Heart right ventricle (tissue), 16 donors: Measurements from ENCODE around the gene PPP1R7. TPM values are rescaled to one million over a fixed set of nuclear protein-coding genes. Genes with fewer than 3 reads are reported as not detected.
A peak's percentile ranks its signal among the peaks of the same experiment; 100 is the strongest.

ENCODE experiments used
- ATAC-seq, 8 donors: fragments of 200-7000 bp; cut with Tn5 transposase; one replicate each; pipeline ENCODE4 v1.9.1; 2020; ENCODE audit warnings: mild to moderate bottlenecking in 8 of 8, moderate library complexity in 8 of 8, moderate number of reproducible peaks in 1 of 8
- DNase-seq, 2 donors: peaks; one replicate each; pipeline ENCODE4 v3.0.0-alpha.2; 2020
- H3K27ac ChIP-seq, 10 donors: fragments of 200-600 bp; sonication (generic) in 2 of 10; one replicate each; pipeline versions ENCODE4 v1.5.0 to v1.8.0; 2020 to 2022; ENCODE audit warnings: mild to moderate bottlenecking in 3 of 10
- H3K27me3 ChIP-seq, 7 donors: fragments of 200-600 bp; one replicate each; pipeline ENCODE4 v1.8.0; 2021 to 2022; ENCODE audit warnings: mild to moderate bottlenecking in 2 of 7
- H3K36me3 ChIP-seq, 9 donors: fragments of 200-600 bp; sonication (generic) in 1 of 9; one replicate each; pipeline versions ENCODE4 v1.5.0 to v1.8.0; 2020 to 2022; ENCODE audit warnings: mild to moderate bottlenecking in 2 of 9
- H3K4me1 ChIP-seq, 9 donors: fragments of 200-600 bp; sonication (generic) in 1 of 9; one replicate each; pipeline versions ENCODE4 v1.5.0 to v1.8.0; 2020 to 2022; ENCODE audit warnings: mild to moderate bottlenecking in 4 of 9
- H3K4me3 ChIP-seq, 10 donors: fragments of 200-600 bp; sonication (generic) in 2 of 10; one replicate each; pipeline versions ENCODE4 v1.5.0 to v1.8.0; 2020 to 2022; ENCODE audit warnings: mild to moderate bottlenecking in 7 of 10, moderate library complexity in 2 of 10
- H3K9me3 ChIP-seq, 11 donors: fragments of 200-600 bp in 10 of 11; sonication (generic) in 2 of 11; one replicate each; pipeline versions ENCODE4 v1.5.0 to v1.8.0; 2013 to 2022; ENCODE audit warnings: mild to moderate bottlenecking in 2 of 11, control low read depth in 1 of 11, moderate library complexity in 1 of 11
- WGBS, 2 donors: extraction: QIAGEN DNeasy Blood & Tissue Kit; methylation state at CpG; one replicate each; pipeline ENCODE4 v1.1.7; 2013; ENCODE audit warnings: inconsistent platforms in 1 of 2; 5-methylcytosine and 5-hydroxymethylcytosine counted together
- intact Hi-C, 10 donors: fragments of 100-400 bp; cut with DNase I; formaldehyde crosslinking; loops; one replicate each; pipeline versions ENCODE4 v1.11.1 to v1.14.2; 2022
- polyA plus RNA-seq, 2 donors: library from polyadenylated mRNA; stranded (reverse); fragments of 200-250 nt; gene quantifications; one replicate each; pipeline ENCODE4 v1.2.3, GENCODE V29; 2013
- total RNA-seq, 10 donors: library from RNA; stranded (reverse); fragmentation: NEBNext Ultra II Directional in 3 of 10; extraction: Animal tissue kit (Norgen Biotek cat#: 25700) in 3 of 10; gene quantifications; one replicate each; pipeline versions ENCODE4 v1.2.1 to v1.2.4, GENCODE V29; 2021 to 2023
- TF ChIP-seq, protein P1 (sequence below), 9 donors: fragments of 200-600 bp; sonication (generic) in 2 of 9; IDR thresholded peaks; one replicate each; pipeline versions ENCODE4 v1.5.0 to v1.8.0; 2021 to 2022; ENCODE audit warnings: antibody characterized with exemption in 9 of 9, mild to moderate bottlenecking in 5 of 9, moderate library complexity in 1 of 9
- donor health status: Arrhythmogenic right ventricular cardiomyopathy.
- donor health status: ischemic (EF 13 %, LVEDD 7.1; RV severe dilation, severe dysfunction).
- donor health status: healthy with polysubstance abuse.
- donor health status: DM: no; HTN: yes; CAD: no.
- donor health status: DM: no; HTN: no; CAD: no.
- donor health status: ischemic (EF 25% LVEDD 6.9; RV normal size, moderate dysfunction).
- donor health status: ischemic (EF 25% LVEDD 5.7; RV mildly dilated, moderate dysfunction).
- donor health status: healthy.
- donor health status: DM: yes; HTN: yes; CAD: no.
- donor health status: Ischemic cardiomyopathy.
- donor health status: ischemic (EF 35%, LVEDD 5.7; RV mildly dilated, moderate dysfunction).
- donor health status: nonischemic (EF 11% LVEDD 7.7; RV severe dilation, severe dysfunction).
- donor health status: DM: yes; HTN: yes; CAD: no.
- donor health status: PGD.
- donor health status: ischemic (EF 29% LVEDD 5.4; RV normal size, mild dysfunction).
- donor health status: nonischemic (EF 23%, LVEDD 6.1; RV moderate dilation, normal function).

The PPP1R7 gene
- total and polyA plus RNA-seq, 12 donors: 64.1 to 91.3 (median 77.3) TPM

DNA sequence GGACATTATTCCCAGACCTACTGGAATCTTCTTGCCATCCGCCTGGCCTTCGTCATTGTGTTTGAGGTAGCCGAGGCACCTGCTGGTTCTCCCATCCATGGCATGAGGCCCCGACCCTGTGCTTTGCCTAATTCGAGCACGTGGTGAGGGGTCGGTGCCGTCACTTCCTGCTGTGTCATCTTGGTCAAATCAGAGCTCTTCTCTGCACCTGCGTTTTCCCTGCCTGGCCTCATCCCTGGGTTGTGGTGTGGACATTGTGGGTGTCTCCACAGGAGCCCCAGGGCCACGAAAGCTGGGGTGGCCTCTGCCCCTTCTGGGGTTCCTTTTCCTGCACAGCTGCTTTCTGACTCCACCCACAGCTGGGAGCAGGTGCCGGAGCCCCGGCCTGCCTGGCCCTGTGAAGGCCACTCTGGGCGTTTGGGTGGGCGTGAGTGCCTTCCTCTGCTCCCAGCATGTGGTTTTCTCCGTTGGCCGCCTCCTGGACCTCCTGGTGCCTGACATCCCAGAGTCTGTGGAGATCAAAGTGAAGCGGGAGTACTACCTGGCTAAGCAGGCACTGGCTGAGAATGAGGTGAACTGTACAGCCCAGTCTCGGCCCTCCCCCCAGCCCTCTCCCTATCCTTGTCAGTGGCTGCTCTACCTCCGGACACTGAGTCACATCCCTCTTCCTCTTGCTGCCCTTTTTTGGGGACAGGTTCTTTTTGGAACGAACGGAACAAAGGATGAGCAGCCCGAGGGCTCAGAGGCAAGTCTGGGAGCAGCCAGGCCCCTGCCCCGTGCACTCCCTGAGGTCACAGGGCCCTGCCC is 73.1 kb downstream of the PPP1R7 start:
- TF ChIP-seq, protein P1, sequence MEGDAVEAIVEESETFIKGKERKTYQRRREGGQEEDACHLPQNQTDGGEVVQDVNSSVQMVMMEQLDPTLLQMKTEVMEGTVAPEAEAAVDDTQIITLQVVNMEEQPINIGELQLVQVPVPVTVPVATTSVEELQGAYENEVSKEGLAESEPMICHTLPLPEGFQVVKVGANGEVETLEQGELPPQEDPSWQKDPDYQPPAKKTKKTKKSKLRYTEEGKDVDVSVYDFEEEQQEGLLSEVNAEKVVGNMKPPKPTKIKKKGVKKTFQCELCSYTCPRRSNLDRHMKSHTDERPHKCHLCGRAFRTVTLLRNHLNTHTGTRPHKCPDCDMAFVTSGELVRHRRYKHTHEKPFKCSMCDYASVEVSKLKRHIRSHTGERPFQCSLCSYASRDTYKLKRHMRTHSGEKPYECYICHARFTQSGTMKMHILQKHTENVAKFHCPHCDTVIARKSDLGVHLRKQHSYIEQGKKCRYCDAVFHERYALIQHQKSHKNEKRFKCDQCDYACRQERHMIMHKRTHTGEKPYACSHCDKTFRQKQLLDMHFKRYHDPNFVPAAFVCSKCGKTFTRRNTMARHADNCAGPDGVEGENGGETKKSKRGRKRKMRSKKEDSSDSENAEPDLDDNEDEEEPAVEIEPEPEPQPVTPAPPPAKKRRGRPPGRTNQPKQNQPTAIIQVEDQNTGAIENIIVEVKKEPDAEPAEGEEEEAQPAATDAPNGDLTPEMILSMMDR (IDR thresholded peaks at IDR 0.05): no peak
- intact Hi-C loops: loop anchor here in 2 of 10 donors (5.0 to 10.0 kb wide), 2 partner anchors 66 to 129 kb away; no protein-coding TSS in a partner anchor
- H3K36me3 ChIP-seq: peaks cover 0 to 37% (median 17%) of the 10 kb centered on the region in 9 donors
- DNase-seq (no peak), ATAC-seq (peak in 7 of 8 donors; percentile 6 to 51 (median 12))
- WGBS, 2 donors: 62 to 66% methylated on average over 23 of the region's 23 CpGs
- no peak overlapping the region for H3K4me3 ChIP-seq
- no peaks in the 10 kb centered on the region for H3K9me3 ChIP-seq
- peaks cover 9 to 50% (median 25%) of the 10 kb centered on the region in 9 donors for H3K4me1 ChIP-seq
- H3K27ac ChIP-seq: peak overlapping the region in 2 of 10 donors; percentile 18 to 29
- peaks cover 0 to 8% (median 0%) of the 10 kb centered on the region in 7 donors for H3K27me3 ChIP-seq

DNA sequence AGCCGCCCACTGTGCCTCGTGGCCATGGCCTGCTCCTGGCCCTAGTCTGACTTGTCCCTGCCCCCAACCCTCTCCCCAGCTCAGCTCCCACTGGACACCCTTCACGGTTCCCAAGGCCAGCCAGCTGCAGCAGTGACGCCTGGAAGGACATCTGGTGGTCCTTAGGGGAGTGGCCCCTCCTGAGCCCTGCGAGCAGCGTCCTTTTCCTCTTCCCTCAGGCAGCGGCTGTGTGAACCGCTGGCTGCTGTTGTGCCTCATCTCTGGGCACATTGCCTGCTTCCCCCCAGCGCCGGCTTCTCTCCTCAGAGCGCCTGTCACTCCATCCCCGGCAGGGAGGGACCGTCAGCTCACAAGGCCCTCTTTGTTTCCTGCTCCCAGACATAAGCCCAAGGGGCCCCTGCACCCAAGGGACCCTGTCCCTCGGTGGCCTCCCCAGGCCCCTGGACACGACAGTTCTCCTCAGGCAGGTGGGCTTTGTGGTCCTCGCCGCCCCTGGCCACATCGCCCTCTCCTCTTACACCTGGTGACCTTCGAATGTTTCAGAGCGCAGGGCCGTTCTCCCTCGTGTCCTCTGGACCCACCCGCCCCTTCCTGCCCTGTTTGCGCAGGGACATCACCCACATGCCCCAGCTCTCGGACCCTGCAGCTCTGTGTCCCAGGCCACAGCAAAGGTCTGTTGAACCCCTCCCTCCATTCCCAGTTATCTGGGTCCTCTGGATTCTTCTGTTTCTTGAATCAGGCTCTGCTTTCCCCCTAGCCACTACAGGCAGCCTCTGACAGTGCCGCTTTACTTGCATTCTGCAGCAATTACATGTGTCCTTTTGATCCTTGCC is 74.0 kb downstream of the PPP1R7 start:
- WGBS, 2 donors: 37 to 45% methylated on average over 26 of the region's 26 CpGs
- DNase-seq: peak; percentile 40 to 58
- Histone ChIP-seq H3K4me3 (no peak overlapping the region), H3K27ac (peak overlapping the region in 3 of 10 donors; percentile 18 to 30 (median 29)), H3K9me3 (no peaks in the 10 kb centered on the region), H3K4me1 (peaks cover 2 to 50% (median 23%) of the 10 kb centered on the region in 9 donors), H3K36me3 (peaks cover 0 to 45% (median 23%) of the 10 kb centered on the region in 9 donors), H3K27me3 (no peaks in the 10 kb centered on the region)
- intact Hi-C loops: loop anchor here in 2 of 10 donors (5.0 to 10.0 kb wide), 2 partner anchors 67 to 129 kb away; no protein-coding TSS in a partner anchor
- ATAC-seq: peak; percentile 16 to 72 (median 57)
- TF ChIP-seq, protein P1 (IDR thresholded peaks at IDR 0.05): no peak

GRCh38 chr2:241224851-241225438 is 74.7 kb downstream of the PPP1R7 start:
- ATAC-seq (no peak), DNase-seq (no peak)
- Histone ChIP-seq H3K36me3 (peaks cover 0 to 52% (median 30%) of the 10 kb centered on the region in 9 donors), H3K27ac (no peak overlapping the region), H3K4me3 (no peak overlapping the region), H3K4me1 (peaks cover 2 to 51% (median 27%) of the 10 kb centered on the region in 9 donors), H3K9me3 (no peaks in the 10 kb centered on the region), H3K27me3 (no peaks in the 10 kb centered on the region)
- intact Hi-C loops: loop anchor here in 2 of 10 donors (5.0 to 10.0 kb wide), 2 partner anchors 68 to 130 kb away; no protein-coding TSS in a partner anchor
- 80 to 83% methylated on average over 8 of the region's 8 CpGs for WGBS, 2 donors
- TF ChIP-seq, protein P1 (IDR thresholded peaks at IDR 0.05): no peak
